Hepatocyte (in vitro differentiated cells): ENCODE measurements around the gene YBX2.

Source experiments
- EZH2 ChIP-seq: fragments of 200-600 bp; sonication (generic); IDR thresholded peaks from 2 replicates; pipeline ENCODE4 v1.6.1; 2016; ENCODE audit warnings: antibody characterized with exemption, mild to moderate bottlenecking, borderline replicate concordance
- TF ChIP-seq, protein P1 (sequence below): fragments of 200-600 bp; sonication (generic); IDR thresholded peaks from 2 replicates; pipeline ENCODE4 v1.5.1; 2016; ENCODE audit warnings: antibody characterized with exemption, mild to moderate bottlenecking; ENCODE audit not compliant: poor library complexity

- TF ChIP-seq EZH2 = no peak
- TF ChIP-seq, protein P1, sequence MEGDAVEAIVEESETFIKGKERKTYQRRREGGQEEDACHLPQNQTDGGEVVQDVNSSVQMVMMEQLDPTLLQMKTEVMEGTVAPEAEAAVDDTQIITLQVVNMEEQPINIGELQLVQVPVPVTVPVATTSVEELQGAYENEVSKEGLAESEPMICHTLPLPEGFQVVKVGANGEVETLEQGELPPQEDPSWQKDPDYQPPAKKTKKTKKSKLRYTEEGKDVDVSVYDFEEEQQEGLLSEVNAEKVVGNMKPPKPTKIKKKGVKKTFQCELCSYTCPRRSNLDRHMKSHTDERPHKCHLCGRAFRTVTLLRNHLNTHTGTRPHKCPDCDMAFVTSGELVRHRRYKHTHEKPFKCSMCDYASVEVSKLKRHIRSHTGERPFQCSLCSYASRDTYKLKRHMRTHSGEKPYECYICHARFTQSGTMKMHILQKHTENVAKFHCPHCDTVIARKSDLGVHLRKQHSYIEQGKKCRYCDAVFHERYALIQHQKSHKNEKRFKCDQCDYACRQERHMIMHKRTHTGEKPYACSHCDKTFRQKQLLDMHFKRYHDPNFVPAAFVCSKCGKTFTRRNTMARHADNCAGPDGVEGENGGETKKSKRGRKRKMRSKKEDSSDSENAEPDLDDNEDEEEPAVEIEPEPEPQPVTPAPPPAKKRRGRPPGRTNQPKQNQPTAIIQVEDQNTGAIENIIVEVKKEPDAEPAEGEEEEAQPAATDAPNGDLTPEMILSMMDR = no peak
Measured at GRCh38 chr17:7260151-7260550, 34.3 kb downstream of the YBX2 start.
